Astrocyte (in vitro differentiated cells and primary cell): ENCODE data around the gene CDK17. TPM values are rescaled to one million over a fixed set of nuclear protein-coding genes. Genes with fewer than 3 reads are reported as not detected.

Experiments used
- DNase-seq: peaks from one replicate; pipeline ENCODE4 v3.0.0-alpha.2; 2010; ENCODE audit warnings: low read depth
- FAIRE-seq: peaks from 2 replicates; lab custom pipeline; 2011; peaks lifted over from hg19 to GRCh38; lab: Jason Lieb, UNC
- H2AFZ ChIP-seq: 2 replicates; pipeline ENCODE4 v1.6.0; 2012; ENCODE audit warnings: low read depth, low read length, inconsistent platforms
- H3K27ac ChIP-seq: 2 replicates; pipeline ENCODE4 v1.5.1; 2011; ENCODE audit warnings: low read depth, low read length, inconsistent platforms
- H3K27me3 ChIP-seq: 2 replicates; pipeline ENCODE4 v1.6.0; 2011; ENCODE audit warnings: low read length, inconsistent platforms; ENCODE audit not compliant: insufficient read depth
- H3K36me3 ChIP-seq: 2 replicates; pipeline ENCODE4 v1.5.1; 2011; ENCODE audit warnings: low read length, inconsistent platforms; ENCODE audit not compliant: insufficient read depth
- H3K4me1 ChIP-seq: 2 replicates; pipeline ENCODE4 v1.5.1; 2011; ENCODE audit warnings: low read length, inconsistent platforms; ENCODE audit not compliant: insufficient read depth
- H3K4me2 ChIP-seq: 2 replicates; pipeline ENCODE4 v1.6.0; 2012; ENCODE audit warnings: low read length, inconsistent platforms
- H3K4me3 ChIP-seq: 2 replicates; pipeline ENCODE4 v1.5.1; 2011; ENCODE audit warnings: low read depth, mild to moderate bottlenecking, low read length, inconsistent platforms; ENCODE audit not compliant: insufficient read depth
- H3K79me2 ChIP-seq: 2 replicates; pipeline ENCODE4 v1.6.0; 2012; ENCODE audit warnings: mild to moderate bottlenecking, low read length, inconsistent platforms; ENCODE audit not compliant: insufficient read depth
- H3K9ac ChIP-seq: 2 replicates; pipeline ENCODE4 v1.6.0; 2012; ENCODE audit warnings: mild to moderate bottlenecking, low read length, inconsistent platforms
- H3K9me3 ChIP-seq: 2 replicates; pipeline ENCODE4 v1.5.1; 2012; ENCODE audit warnings: low read depth, mild to moderate bottlenecking, low read length, inconsistent platforms; ENCODE audit not compliant: insufficient read depth
- H4K20me1 ChIP-seq: 2 replicates; pipeline ENCODE4 v1.6.0; 2012; ENCODE audit warnings: low read length, inconsistent platforms; ENCODE audit not compliant: insufficient read depth
- H3K27ac Mint-ChIP-seq: one replicate; pipeline ENCODE4 v1.8.0; 2021; ENCODE audit warnings: mild to moderate bottlenecking, mixed read lengths; ENCODE audit not compliant: unreplicated experiment
- H3K27me3 Mint-ChIP-seq: one replicate; pipeline ENCODE4 v1.8.0; 2021; ENCODE audit warnings: low read depth, mixed read lengths; ENCODE audit not compliant: unreplicated experiment
- H3K36me3 Mint-ChIP-seq: one replicate; pipeline ENCODE4 v1.8.0; 2021; ENCODE audit warnings: low read depth, mixed read lengths; ENCODE audit not compliant: unreplicated experiment
- H3K4me1 Mint-ChIP-seq: one replicate; pipeline ENCODE4 v1.8.0; 2021; ENCODE audit warnings: low read depth, mixed read lengths; ENCODE audit not compliant: unreplicated experiment
- H3K4me3 Mint-ChIP-seq: one replicate; pipeline ENCODE4 v1.8.0; 2021; ENCODE audit warnings: mild to moderate bottlenecking, moderate library complexity, mixed read lengths; ENCODE audit not compliant: unreplicated experiment
- H3K9me3 Mint-ChIP-seq: one replicate; pipeline ENCODE4 v1.8.0; 2021; ENCODE audit warnings: mild to moderate bottlenecking, mixed read lengths; ENCODE audit not compliant: unreplicated experiment
- EZH2 ChIP-seq: IDR thresholded peaks from 2 replicates; pipeline ENCODE4 v1.6.1; 2012; ENCODE audit warnings: mild to moderate bottlenecking, low read length, inconsistent platforms; ENCODE audit not compliant: insufficient read depth
- total RNA-seq: library from RNA; stranded (reverse); gene quantifications from 2 replicates; pipeline ENCODE4 v1.2.1, GENCODE V29; 2021
- TF ChIP-seq, protein P1 (sequence below): IDR thresholded peaks from 2 replicates; pipeline ENCODE4 v1.5.1; 2011; ENCODE audit warnings: low read depth, mild to moderate bottlenecking, inconsistent platforms, low read length, moderate library complexity; ENCODE audit not compliant: insufficient read depth

CDK17 gene
- total RNA-seq, 1 donor from 2014 or later: 64.2 TPM

DNA sequence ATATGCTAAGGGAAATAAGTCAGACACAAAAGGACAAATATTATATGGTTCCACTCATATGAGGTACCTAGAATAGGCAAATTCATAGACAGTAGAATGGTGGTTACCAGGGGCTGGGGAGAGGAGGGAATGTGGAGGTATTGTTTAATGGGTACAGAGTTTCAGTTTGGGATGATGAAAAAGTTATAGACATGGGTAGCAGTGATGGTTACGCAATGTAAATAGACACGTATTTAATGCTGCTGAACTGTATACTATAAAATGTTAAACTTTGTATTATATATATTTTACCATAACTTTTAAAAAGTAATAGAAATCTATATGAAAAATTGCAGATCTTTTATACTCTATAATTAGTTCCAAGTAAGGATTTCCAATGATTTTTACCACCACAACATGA lies 71.2 kb downstream of the CDK17 start:
- Mint-ChIP-seq H3K27ac (no peak overlapping the region), H3K9me3 (no peaks in the 10 kb centered on the region), H3K27me3 (no peaks in the 10 kb centered on the region), H3K36me3 (peaks cover 8% of the 10 kb centered on the region), H3K4me1 (peaks cover 21% of the 10 kb centered on the region), H3K4me3 (no peak overlapping the region)
- Histone ChIP-seq H3K79me2 (peaks cover 100% of the 10 kb centered on the region), H3K9ac (no peak overlapping the region), H3K9me3 (no peaks in the 10 kb centered on the region), H3K4me3 (no peak overlapping the region), H3K27me3 (no peaks in the 10 kb centered on the region), H3K36me3 (peaks cover 10% of the 10 kb centered on the region), H3K4me1 (peaks cover 2% of the 10 kb centered on the region), H2AFZ (no peak overlapping the region), H3K4me2 (no peak overlapping the region), H3K27ac (no peak overlapping the region), H4K20me1 (peaks cover 84% of the 10 kb centered on the region)
- DNase-seq (no peak), FAIRE-seq (no peak)
- TF ChIP-seq, protein P1, sequence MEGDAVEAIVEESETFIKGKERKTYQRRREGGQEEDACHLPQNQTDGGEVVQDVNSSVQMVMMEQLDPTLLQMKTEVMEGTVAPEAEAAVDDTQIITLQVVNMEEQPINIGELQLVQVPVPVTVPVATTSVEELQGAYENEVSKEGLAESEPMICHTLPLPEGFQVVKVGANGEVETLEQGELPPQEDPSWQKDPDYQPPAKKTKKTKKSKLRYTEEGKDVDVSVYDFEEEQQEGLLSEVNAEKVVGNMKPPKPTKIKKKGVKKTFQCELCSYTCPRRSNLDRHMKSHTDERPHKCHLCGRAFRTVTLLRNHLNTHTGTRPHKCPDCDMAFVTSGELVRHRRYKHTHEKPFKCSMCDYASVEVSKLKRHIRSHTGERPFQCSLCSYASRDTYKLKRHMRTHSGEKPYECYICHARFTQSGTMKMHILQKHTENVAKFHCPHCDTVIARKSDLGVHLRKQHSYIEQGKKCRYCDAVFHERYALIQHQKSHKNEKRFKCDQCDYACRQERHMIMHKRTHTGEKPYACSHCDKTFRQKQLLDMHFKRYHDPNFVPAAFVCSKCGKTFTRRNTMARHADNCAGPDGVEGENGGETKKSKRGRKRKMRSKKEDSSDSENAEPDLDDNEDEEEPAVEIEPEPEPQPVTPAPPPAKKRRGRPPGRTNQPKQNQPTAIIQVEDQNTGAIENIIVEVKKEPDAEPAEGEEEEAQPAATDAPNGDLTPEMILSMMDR: no peak
- TF ChIP-seq EZH2: no peak

DNA sequence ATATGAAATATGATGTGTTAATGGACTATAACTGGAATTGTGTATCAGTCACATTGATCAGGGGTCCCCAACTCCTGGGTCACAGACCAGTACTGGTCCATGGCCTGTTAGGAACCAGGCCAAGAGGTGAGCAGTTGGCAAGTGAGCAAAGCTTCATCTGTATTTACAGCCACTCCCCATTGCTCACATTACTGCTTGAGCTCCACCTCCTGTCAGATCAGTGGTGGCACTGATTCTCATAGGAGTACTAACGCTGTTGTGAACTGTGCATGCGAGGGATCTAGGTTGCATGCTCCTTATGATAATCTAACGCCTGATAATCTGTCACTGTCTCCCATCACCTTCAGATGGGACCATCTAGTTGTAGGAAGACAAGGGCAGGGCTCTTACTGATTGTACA lies 72.3 kb downstream of the CDK17 start:
- DNase-seq: no peak
- no peak for FAIRE-seq
- H3K79me2 ChIP-seq: peaks cover 100% of the 10 kb centered on the region
- Mint-ChIP-seq H3K4me1 (peaks cover 24% of the 10 kb centered on the region), H3K36me3 (peaks cover 13% of the 10 kb centered on the region), H3K4me3 (no peak overlapping the region), H3K27me3 (no peaks in the 10 kb centered on the region), H3K9me3 (no peaks in the 10 kb centered on the region), H3K27ac (no peak overlapping the region)
- H4K20me1 ChIP-seq: peaks cover 84% of the 10 kb centered on the region
- H3K4me1 ChIP-seq: peaks cover 5% of the 10 kb centered on the region
- H3K27ac ChIP-seq: no peak overlapping the region
- TF ChIP-seq, protein P1: no peak
- no peak for TF ChIP-seq EZH2
- no peaks in the 10 kb centered on the region for H3K27me3 ChIP-seq
- peaks cover 19% of the 10 kb centered on the region for H3K36me3 ChIP-seq
- no peak overlapping the region for H3K4me2 ChIP-seq
- H3K9me3 ChIP-seq: no peaks in the 10 kb centered on the region
- no peak overlapping the region for H2AFZ ChIP-seq
- no peak overlapping the region for H3K9ac ChIP-seq
- H3K4me3 ChIP-seq: no peak overlapping the region

DNA sequence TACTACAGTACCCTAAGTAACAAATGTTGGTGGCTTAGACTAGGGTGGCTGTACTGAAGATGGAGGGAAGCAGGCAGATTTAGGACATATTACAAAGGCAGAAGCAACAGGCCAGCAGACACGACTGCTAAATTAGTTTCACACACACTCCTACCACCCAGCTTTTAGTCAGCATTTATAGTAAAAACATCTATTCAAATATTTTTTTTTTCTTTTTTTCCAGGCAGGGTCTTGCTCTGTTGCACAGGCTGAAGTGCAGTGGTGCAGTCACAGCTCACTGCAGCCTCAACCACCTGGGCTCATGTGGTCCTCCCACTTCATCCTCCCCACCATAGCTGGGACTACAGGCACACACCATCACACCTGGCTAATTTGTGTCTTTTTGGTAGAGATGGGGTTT lies 72.9 kb downstream of the CDK17 start:
- H3K9me3 ChIP-seq: no peaks in the 10 kb centered on the region
- H3K27me3 Mint-ChIP-seq: no peaks in the 10 kb centered on the region
- H3K9ac ChIP-seq: no peak overlapping the region
- TF ChIP-seq EZH2: no peak
- H3K9me3 Mint-ChIP-seq: no peaks in the 10 kb centered on the region
- H3K4me3 ChIP-seq: no peak overlapping the region
- H3K27ac Mint-ChIP-seq: no peak overlapping the region
- FAIRE-seq: no peak
- peaks cover 5% of the 10 kb centered on the region for H3K4me1 ChIP-seq
- peaks cover 81% of the 10 kb centered on the region for H4K20me1 ChIP-seq
- DNase-seq: no peak
- no peak overlapping the region for H3K4me2 ChIP-seq
- peaks cover 100% of the 10 kb centered on the region for H3K79me2 ChIP-seq
- H3K27me3 ChIP-seq: no peaks in the 10 kb centered on the region
- no peak overlapping the region for H3K4me3 Mint-ChIP-seq
- peaks cover 13% of the 10 kb centered on the region for H3K36me3 Mint-ChIP-seq
- H2AFZ ChIP-seq: no peak overlapping the region
- no peak overlapping the region for H3K27ac ChIP-seq
- peaks cover 23% of the 10 kb centered on the region for H3K36me3 ChIP-seq
- H3K4me1 Mint-ChIP-seq: peaks cover 24% of the 10 kb centered on the region
